Large intestine (tissue), 3 donors: Measurements from ENCODE around the gene MARK3. TPM values are rescaled to one million over a fixed set of nuclear protein-coding genes. Genes with fewer than 3 reads are reported as not detected.
"Not testable (repeated sequence)": the region's sequence is repeated elsewhere in the genome, so short reads cannot be mapped to it uniquely, and the experiment has no call there.

Experiments
- DNase-seq, 2 donors: peaks; one replicate each; pipeline versions ENCODE4 v3.0.0 to v3.0.0-alpha.2; 2013
- H3K27ac ChIP-seq: one replicate; pipeline ENCODE4 v1.5.1; 2013; ENCODE audit warnings: low read length
- H3K27me3 ChIP-seq: 2 replicates; pipeline ENCODE4 v1.6.1; 2013; ENCODE audit warnings: low read length; ENCODE audit not compliant: control insufficient read depth, insufficient read depth
- H3K36me3 ChIP-seq: 2 replicates; pipeline ENCODE4 v1.6.1; 2013; ENCODE audit warnings: low read length; ENCODE audit not compliant: control insufficient read depth, insufficient read depth
- H3K4me1 ChIP-seq: one replicate; pipeline ENCODE4 v1.6.1; 2013; ENCODE audit warnings: low read length; ENCODE audit not compliant: control insufficient read depth, insufficient read depth
- H3K4me3 ChIP-seq: one replicate; pipeline ENCODE4 v1.5.1; 2013; ENCODE audit warnings: low read length
- H3K9me3 ChIP-seq: one replicate; pipeline ENCODE4 v1.6.1; 2013; ENCODE audit warnings: mild to moderate bottlenecking, low read depth, low read length, moderate library complexity; ENCODE audit not compliant: control insufficient read depth
- WGBS: methylation state at CpG from one replicate; pipeline ENCODE4 v1.1.5; 2013; ENCODE audit warnings: low lambda C conversion rate; ENCODE audit not compliant: insufficient coverage; 5-methylcytosine and 5-hydroxymethylcytosine counted together
- polyA plus RNA-seq: library from polyadenylated mRNA; unstranded; fragments of 120-200 nt; gene quantifications from one replicate; pipeline ENCODE4 v1.2.1, GENCODE V29; 2013

MARK3 gene
- polyA plus RNA-seq, 1 donor, result 66.0 TPM

GRCh38 chr14:103520657-103521437 is 135.6 kb downstream of the MARK3 start:
- DNase-seq, result peak; percentile 69 to 86
- peaks cover 36% of the 10 kb centered on the region for H3K4me1 ChIP-seq

GRCh38 chr14:103521438-103521950 is 136.3 kb downstream of the MARK3 start:
- Histone ChIP-seq H3K4me1 (peaks cover 43% of the 10 kb centered on the region), H3K27me3 (peaks cover 2% of the 10 kb centered on the region), H3K36me3 (peaks cover 18% of the 10 kb centered on the region), H3K9me3 (no peaks in the 10 kb centered on the region), H3K27ac (peak overlapping the region; percentile 49), H3K4me3 (peak overlapping the region; percentile 66)
- peak; percentile 33 to 73 for DNase-seq
- WGBS, result no CpG with 5 or more reads among the region's 77 CpGs

More at GRCh38 chr14:103520657-103521437, 135.6 kb downstream of the MARK3 start:
- H3K4me3 ChIP-seq, result peak overlapping the region; percentile 66
- H3K36me3 ChIP-seq, result peaks cover 18% of the 10 kb centered on the region
- H3K27me3 ChIP-seq, result peaks cover 2% of the 10 kb centered on the region
- H3K27ac ChIP-seq, result peak overlapping the region; percentile 49
- no peaks in the 10 kb centered on the region for H3K9me3 ChIP-seq
- WGBS, result no CpG with 5 or more reads among the region's 66 CpGs

- H3K4me1 ChIP-seq, result peaks cover 48% of the 10 kb centered on the region
- DNase-seq, result peak in 1 of 2 donors; percentile 45
- peaks cover 2% of the 10 kb centered on the region for H3K27me3 ChIP-seq
- no CpG with 5 or more reads among the region's 74 CpGs for WGBS
- peak overlapping the region; percentile 66 for H3K4me3 ChIP-seq
- peak overlapping the region; percentile 63 for H3K27ac ChIP-seq
- H3K9me3 ChIP-seq, result no peaks in the 10 kb centered on the region
- H3K36me3 ChIP-seq, result peaks cover 18% of the 10 kb centered on the region
These were observed 136.8 kb downstream of the MARK3 start for GRCh38 chr14:103521951-103522563.

- 40% methylated on average over 2 of the region's 107 CpGs for WGBS
- H3K4me1 ChIP-seq, result peaks cover 57% of the 10 kb centered on the region
- DNase-seq, result peak; percentile 52 to 69
These were observed 137.7 kb downstream of the MARK3 start, which contains the start of gene CKB for GRCh38 chr14:103522649-103523574. Gene CKB, minus strand, starts transcription at chr14:103522830. Its CDS starts 337 bp downstream, at chr14:103522493.

GRCh38 chr14:103523575-103523954 is 138.3 kb downstream of the MARK3 start:
- H3K27ac ChIP-seq, result peak overlapping the region; percentile 91
- H3K9me3 ChIP-seq, result no peaks in the 10 kb centered on the region
- H3K4me1 ChIP-seq, result peaks cover 63% of the 10 kb centered on the region
- H3K4me3 ChIP-seq, result no peak overlapping the region
- peaks cover 2% of the 10 kb centered on the region for H3K27me3 ChIP-seq
- WGBS, result 57% methylated on average over 4 of the region's 10 CpGs
- peaks cover 18% of the 10 kb centered on the region for H3K36me3 ChIP-seq
- DNase-seq, result no peak

More at GRCh38 chr14:103522649-103523574, 137.7 kb downstream of the MARK3 start, which contains the start of gene CKB:
- H3K27ac ChIP-seq, result peak within 1 kb of the TSS; percentile 63
- no peaks in the 10 kb centered on the region for H3K9me3 ChIP-seq
- peak within 1 kb of the TSS; percentile 66 for H3K4me3 ChIP-seq
- peaks cover 2% of the 10 kb centered on the region for H3K27me3 ChIP-seq
- H3K36me3 ChIP-seq, result peaks cover 18% of the 10 kb centered on the region

- Histone ChIP-seq H3K4me3 (no peak overlapping the region), H3K36me3 (peaks cover 15% of the 10 kb centered on the region), H3K27ac (peak overlapping the region; percentile 91), H3K4me1 (peaks cover 60% of the 10 kb centered on the region), H3K27me3 (peaks cover 2% of the 10 kb centered on the region), H3K9me3 (peaks cover 2% of the 10 kb centered on the region)
- DNase-seq, result no peak
- no CpG with 5 or more reads among the region's 12 CpGs for WGBS
These were observed 139.1 kb downstream of the MARK3 start for GRCh38 chr14:103524002-103524935.

- H3K27me3 ChIP-seq, H3K36me3 ChIP-seq, H3K4me3 ChIP-seq, H3K9me3 ChIP-seq: not testable (repeated sequence)
- H3K27ac ChIP-seq, result peak overlapping the region; percentile 91
- WGBS, result 50% methylated on average over 1 of the region's 17 CpGs
- H3K4me1 ChIP-seq, result peaks cover 66% of the 10 kb centered on the region
- peak; percentile 56 to 85 for DNase-seq
These were observed 140.4 kb downstream of the MARK3 start for GRCh38 chr14:103525430-103526246.

- WGBS, result no CpG with 5 or more reads among the region's 8 CpGs
- Histone ChIP-seq H3K27ac (peak overlapping the region; percentile 91), H3K36me3 (peaks cover 9% of the 10 kb centered on the region), H3K4me3 (no peak overlapping the region), H3K9me3 (peaks cover 6% of the 10 kb centered on the region), H3K4me1 (peaks cover 68% of the 10 kb centered on the region), H3K27me3 (peaks cover 2% of the 10 kb centered on the region)
- DNase-seq, result no peak
These were observed 141.2 kb downstream of the MARK3 start for GRCh38 chr14:103526247-103526913.
